ENCODE data around the gene SLC9A4.
"Not testable (repeated sequence)": the region's sequence is repeated elsewhere in the genome, so short reads cannot be mapped to it uniquely, and the experiment has no call there.

SLC9A4 gene

DNA sequence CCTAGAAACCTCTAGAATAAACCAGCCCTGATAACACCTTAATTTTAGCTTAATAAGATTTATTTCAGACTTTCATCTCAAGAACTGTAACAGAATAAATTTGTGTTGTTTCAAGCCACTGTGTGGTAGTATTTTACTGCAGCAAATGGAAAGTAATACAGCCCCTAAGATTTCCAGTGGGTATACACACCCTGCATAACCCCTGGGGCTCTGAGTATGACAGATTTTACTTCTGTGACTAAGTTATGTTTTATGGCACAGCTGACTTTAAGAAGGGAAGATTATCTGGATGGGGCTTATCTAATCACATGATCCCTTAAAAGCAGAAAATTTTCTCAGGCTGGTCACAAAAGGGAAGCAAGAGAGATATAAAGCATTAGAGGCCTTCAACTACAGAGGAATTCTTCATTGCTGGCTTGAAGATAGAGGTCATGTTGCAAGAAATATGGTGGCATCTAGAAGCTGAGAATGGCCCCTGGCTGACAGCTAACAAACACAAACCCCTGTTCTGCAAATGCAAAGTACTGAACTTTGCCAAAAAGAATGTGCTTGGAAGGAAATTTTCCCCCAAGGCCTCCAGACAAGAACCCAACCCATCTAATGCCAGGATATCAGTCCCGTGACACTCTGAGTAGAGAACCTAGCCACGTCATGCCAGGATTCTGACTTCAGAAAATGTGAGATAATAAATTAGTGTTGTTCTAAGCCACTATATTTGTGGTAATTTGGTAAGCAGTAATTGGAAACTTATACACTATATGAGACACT, 78.5 kb downstream of the SLC9A4 start:
- DNase-seq = no peak

DNA sequence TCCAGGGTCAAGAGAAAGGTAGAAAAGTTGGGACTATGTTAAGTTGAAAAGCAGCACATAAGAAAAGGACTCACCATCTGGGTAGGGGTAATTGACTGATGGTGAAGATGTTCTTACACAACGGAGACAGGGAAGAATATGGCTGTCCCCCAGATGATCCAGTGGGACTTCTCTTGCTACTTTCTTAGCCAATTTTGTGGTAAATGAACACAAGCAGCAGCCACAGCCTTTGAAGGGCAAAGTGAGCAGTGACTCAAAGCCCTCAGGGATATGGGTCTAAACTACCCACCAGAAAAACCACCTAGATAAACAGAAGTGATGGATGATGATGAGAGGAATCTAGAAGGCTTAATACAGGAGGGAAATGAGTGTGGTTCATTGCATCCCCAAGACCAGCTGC, 80.6 kb downstream of the SLC9A4 start:
- no peak for DNase-seq

DNA sequence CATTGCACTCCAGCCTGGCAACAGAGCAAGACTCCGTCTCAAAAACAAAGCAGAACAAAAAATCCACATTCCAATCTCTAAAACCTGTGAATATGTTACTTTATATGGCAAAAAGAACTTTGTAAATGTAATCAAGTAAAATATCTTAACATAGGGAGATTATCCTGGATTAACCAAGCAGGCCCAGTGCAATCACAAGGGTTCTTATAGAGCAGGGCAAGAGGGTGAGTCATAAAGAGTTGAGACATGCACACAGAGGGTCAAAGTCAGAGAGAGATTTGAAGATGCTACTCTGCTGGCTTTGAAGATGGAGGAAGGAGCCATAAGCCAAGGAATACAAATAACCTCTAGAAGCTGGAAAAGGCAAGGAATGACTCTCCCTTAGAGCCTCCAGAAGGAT, 85.4 kb downstream of the SLC9A4 start:
- no peak for DNase-seq

DNA sequence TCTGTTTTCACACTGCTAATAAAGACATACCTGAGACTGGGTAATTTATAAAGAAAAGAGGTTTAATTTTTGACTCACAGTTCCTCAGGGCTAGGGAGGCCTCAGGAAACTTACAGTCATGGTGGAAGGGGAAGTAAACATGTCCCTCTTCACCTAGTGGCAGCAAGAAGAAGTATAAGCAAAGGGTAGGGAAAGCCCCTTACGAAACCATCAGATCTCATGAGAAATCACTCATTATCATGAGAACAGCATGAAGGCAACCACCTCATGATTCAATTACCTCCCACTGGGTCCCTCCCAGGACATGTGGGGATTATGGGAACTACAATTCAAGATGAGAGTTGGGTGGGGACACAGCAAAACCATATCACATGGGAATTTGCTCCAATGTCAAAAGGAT, 89.5 kb downstream of the SLC9A4 start:
- DNase-seq = not testable (repeated sequence)

DNA sequence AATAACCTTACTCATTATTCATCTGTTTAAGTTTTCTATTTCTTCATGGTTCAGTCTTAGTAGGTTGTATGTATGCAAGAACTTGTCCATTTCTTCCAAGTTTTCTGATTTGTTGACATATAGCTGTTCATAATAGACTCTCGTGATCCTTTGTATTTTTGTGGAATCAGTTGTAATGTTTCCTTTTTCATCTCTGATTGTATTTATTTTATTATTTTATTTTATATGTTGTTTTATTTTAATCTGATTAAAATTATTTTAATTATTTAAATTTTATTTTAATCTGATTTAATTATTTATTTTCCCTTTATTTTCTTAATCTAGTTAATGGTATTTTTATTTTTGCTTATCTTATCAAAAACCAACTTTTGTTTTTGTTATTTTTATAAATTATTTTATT, 102.9 kb downstream of the SLC9A4 start:
- no peak for DNase-seq

DNA sequence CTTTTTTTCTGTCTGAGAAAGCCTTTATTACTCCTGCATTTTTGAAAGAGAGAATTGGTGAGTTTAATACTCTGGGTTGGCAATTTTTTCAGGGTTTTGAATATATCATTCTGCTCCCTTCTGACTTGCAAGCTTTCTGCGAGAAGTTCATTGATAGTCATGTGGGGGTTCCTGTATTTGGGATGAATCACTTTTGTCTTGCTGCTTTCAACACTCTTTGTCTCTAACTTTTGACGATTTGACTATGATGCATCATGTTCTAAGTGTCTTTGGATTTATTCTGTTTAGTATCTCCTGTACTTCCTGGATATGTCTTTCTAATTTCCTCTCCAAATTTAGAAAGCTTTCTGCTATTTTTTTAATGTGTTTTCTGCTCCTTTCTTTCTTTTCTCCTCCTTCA, 105.3 kb downstream of the SLC9A4 start:
- no peak for DNase-seq

DNA sequence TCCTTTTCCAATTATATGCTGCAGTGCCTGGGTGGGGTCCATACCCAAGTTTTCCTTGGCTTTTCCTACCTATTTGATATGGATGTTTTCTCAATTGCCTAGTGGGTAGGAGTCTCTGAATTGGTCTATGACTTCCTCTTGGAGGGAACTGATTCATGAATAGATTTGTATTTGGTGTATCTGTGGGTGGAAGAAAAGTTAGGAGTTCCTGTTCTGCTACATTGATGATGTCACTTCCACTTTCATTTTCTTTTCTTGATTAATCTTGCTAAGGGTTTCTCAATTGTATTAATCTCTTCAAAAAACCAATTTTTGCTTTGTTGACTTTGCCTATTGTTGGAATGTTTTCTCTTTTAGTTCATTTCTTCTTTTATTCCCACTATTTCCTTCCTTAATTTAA, 108.9 kb downstream of the SLC9A4 start:
- no peak for DNase-seq

DNA sequence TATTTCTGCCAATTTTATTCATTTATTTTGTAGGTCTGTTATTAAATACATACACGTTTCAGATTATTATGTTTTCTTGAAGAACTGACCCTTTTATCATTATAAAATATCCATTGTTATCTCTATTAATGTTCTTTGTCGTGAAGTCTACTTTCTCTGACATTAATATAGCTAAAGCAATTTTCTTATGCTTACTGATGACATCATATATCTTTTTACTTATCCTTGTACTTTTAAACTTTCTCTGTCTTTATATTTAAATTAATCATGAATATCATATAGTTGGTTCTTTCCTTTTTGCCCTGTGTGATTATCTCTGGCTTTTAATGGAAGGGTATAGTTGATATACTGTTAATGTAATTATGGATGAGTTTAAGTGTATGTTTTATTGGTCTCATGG, 109.8 kb downstream of the SLC9A4 start:
- no peak for DNase-seq
